ENCODE measurements around the gene AKNA. TPM values are rescaled to one million over a fixed set of nuclear protein-coding genes. Genes with fewer than 3 reads are reported as not detected.

The AKNA gene
- total RNA-seq, 1 donor: 27.9 TPM

DNA sequence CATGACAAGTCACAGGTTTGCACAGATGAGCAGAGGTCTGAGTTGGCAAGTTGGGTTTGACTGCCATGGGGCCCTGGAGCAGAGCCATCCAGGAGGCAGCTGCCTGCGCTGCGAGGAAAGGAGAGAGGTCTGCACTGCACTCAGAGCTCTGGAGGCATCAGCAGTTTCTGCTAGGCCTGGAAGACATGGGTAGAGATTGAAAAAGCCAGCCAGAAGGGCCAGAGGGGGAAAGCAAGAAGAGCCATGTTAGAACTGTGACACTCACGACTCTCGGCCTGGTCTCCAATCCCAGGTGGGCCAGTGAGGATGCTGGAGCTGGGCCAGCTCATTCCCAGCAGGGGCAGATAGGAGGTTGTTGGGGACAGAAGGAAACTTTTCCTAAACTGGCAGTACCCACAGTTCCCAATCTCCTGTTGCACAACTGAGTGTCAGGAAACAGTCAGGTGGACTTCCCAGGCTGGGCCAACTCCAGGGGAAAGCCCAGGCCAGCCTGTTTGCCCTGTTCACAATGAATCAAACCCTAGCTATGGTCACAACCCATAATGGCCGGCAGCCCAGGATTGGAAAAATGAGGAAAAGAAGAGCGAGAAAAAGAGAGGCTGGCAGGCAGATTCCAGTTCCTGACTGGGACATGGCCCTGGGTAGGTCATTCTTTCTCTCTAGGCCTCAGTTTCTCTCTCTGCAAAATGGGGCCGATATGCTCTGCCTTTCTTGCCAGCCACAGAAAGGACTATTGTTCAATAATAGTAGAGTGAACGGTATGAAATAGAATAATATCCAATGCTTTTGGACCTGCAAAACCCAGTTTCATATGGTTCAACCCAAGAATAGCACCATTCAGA, 72.7 kb downstream of the AKNA start:
- no peaks in the 10 kb centered on the region for H3K4me1 ChIP-seq (ENCODE audit: insufficient read depth, low read length)
- no peaks in the 10 kb centered on the region for H3K27me3 ChIP-seq (ENCODE audit: insufficient read depth, low read length)
- no peaks in the 10 kb centered on the region for H4K20me1 ChIP-seq (ENCODE audit: insufficient read depth, low read length)
- DNase-seq (ENCODE audit: insufficient read length, low spot score, missing footprints): no peak
- no peak overlapping the region for H3K4me2 ChIP-seq (ENCODE audit: insufficient read depth, low read length)
- no peaks in the 10 kb centered on the region for H3K9me3 ChIP-seq (ENCODE audit: low read depth, low read length)
- H3K79me2 ChIP-seq (ENCODE audit: insufficient read depth, low read length): no peaks in the 10 kb centered on the region
- no peaks in the 10 kb centered on the region for H3K36me3 ChIP-seq (ENCODE audit: insufficient read depth, low read length)
- no peak overlapping the region for H3K27ac ChIP-seq (ENCODE audit: low read depth, low read length)
- H2AFZ ChIP-seq (ENCODE audit: low read length): no peak overlapping the region
- TF ChIP-seq, protein P1, sequence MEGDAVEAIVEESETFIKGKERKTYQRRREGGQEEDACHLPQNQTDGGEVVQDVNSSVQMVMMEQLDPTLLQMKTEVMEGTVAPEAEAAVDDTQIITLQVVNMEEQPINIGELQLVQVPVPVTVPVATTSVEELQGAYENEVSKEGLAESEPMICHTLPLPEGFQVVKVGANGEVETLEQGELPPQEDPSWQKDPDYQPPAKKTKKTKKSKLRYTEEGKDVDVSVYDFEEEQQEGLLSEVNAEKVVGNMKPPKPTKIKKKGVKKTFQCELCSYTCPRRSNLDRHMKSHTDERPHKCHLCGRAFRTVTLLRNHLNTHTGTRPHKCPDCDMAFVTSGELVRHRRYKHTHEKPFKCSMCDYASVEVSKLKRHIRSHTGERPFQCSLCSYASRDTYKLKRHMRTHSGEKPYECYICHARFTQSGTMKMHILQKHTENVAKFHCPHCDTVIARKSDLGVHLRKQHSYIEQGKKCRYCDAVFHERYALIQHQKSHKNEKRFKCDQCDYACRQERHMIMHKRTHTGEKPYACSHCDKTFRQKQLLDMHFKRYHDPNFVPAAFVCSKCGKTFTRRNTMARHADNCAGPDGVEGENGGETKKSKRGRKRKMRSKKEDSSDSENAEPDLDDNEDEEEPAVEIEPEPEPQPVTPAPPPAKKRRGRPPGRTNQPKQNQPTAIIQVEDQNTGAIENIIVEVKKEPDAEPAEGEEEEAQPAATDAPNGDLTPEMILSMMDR (IDR thresholded peaks at IDR 0.05; ENCODE audit: extremely low read depth, low read depth, low read length): no peak
- H3K4me3 ChIP-seq (ENCODE audit: insufficient read depth, low read length): no peak overlapping the region

GRCh38 chr9:114314256-114314867, 73.4 kb downstream of the AKNA start:
- Histone ChIP-seq H3K4me3 (ENCODE audit: insufficient read depth, low read length) (no peak overlapping the region), H2AFZ (ENCODE audit: low read length) (no peak overlapping the region), H3K4me1 (ENCODE audit: insufficient read depth, low read length) (no peaks in the 10 kb centered on the region), H3K4me2 (ENCODE audit: insufficient read depth, low read length) (no peak overlapping the region), H3K9me3 (ENCODE audit: low read depth, low read length) (no peaks in the 10 kb centered on the region), H3K36me3 (ENCODE audit: insufficient read depth, low read length) (peaks cover under 1% of the 10 kb centered on the region), H3K27me3 (ENCODE audit: insufficient read depth, low read length) (no peaks in the 10 kb centered on the region), H3K79me2 (ENCODE audit: insufficient read depth, low read length) (no peaks in the 10 kb centered on the region), H3K27ac (ENCODE audit: low read depth, low read length) (no peak overlapping the region), H4K20me1 (ENCODE audit: insufficient read depth, low read length) (no peaks in the 10 kb centered on the region)
- TF ChIP-seq, protein P1 (IDR thresholded peaks at IDR 0.05; ENCODE audit: extremely low read depth, low read depth, low read length): no peak
- DNase-seq (ENCODE audit: insufficient read length, low spot score, missing footprints): no peak

DNA sequence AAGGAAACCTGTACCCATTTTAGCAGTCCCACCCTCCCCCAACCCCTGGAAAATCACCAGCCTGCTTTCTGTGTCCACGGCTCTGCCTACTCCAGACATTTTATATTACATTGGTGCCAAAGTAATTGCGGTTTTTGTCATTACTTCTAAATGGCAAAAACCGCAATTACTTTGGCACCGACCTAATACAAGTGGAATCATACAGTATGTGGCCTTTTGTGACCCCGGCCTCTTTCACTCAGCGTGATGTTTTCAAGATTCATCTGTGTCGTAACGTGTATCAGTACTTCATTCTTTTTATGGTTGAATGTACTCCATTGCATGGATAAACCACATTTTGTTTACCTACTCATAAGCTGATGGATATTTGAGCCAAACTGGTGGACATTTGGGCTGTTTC, 74.6 kb downstream of the AKNA start:
- Histone ChIP-seq H3K9me3 (ENCODE audit: low read depth, low read length) (no peaks in the 10 kb centered on the region), H3K4me1 (ENCODE audit: insufficient read depth, low read length) (peaks cover under 1% of the 10 kb centered on the region), H3K27ac (ENCODE audit: low read depth, low read length) (no peak overlapping the region), H3K27me3 (ENCODE audit: insufficient read depth, low read length) (no peaks in the 10 kb centered on the region), H3K79me2 (ENCODE audit: insufficient read depth, low read length) (no peaks in the 10 kb centered on the region), H3K4me2 (ENCODE audit: insufficient read depth, low read length) (no peak overlapping the region), H3K4me3 (ENCODE audit: insufficient read depth, low read length) (no peak overlapping the region), H3K36me3 (ENCODE audit: insufficient read depth, low read length) (peaks cover 2% of the 10 kb centered on the region), H4K20me1 (ENCODE audit: insufficient read depth, low read length) (no peaks in the 10 kb centered on the region), H2AFZ (ENCODE audit: low read length) (no peak overlapping the region)
- no peak for DNase-seq (ENCODE audit: insufficient read length, low spot score, missing footprints)
- TF ChIP-seq, protein P1 (IDR thresholded peaks at IDR 0.05; ENCODE audit: extremely low read depth, low read depth, low read length): no peak

DNA sequence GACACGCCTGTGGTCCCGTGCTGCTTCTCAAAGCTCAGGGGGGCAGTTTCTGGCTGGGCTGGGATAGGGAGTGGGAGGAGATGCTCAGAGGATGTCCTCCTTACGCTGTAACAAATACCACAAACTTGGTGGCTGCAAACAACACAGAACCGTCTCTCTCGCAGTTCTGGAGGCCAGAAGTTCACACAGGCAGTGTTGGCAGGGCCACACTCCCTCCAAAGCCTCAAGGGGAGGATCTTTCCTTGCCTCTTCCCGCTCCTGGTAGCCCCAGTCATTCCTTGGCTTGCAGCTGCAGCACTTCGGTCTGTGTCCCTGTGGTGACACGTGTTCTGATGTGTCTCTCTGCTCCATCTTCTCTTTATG, 75.3 kb downstream of the AKNA start:
- no peak overlapping the region for H2AFZ ChIP-seq (ENCODE audit: low read length)
- H3K4me1 ChIP-seq (ENCODE audit: insufficient read depth, low read length): peaks cover 5% of the 10 kb centered on the region
- TF ChIP-seq, protein P1 (IDR thresholded peaks at IDR 0.05; ENCODE audit: extremely low read depth, low read depth, low read length): no peak
- H3K79me2 ChIP-seq (ENCODE audit: insufficient read depth, low read length): no peaks in the 10 kb centered on the region
- no peak overlapping the region for H3K4me2 ChIP-seq (ENCODE audit: insufficient read depth, low read length)
- H3K27ac ChIP-seq (ENCODE audit: low read depth, low read length): no peak overlapping the region
- H3K9me3 ChIP-seq (ENCODE audit: low read depth, low read length): no peaks in the 10 kb centered on the region
- DNase-seq (ENCODE audit: insufficient read length, low spot score, missing footprints): no peak
- H4K20me1 ChIP-seq (ENCODE audit: insufficient read depth, low read length): no peaks in the 10 kb centered on the region
- no peaks in the 10 kb centered on the region for H3K27me3 ChIP-seq (ENCODE audit: insufficient read depth, low read length)
- H3K36me3 ChIP-seq (ENCODE audit: insufficient read depth, low read length): peaks cover 2% of the 10 kb centered on the region
- H3K4me3 ChIP-seq (ENCODE audit: insufficient read depth, low read length): no peak overlapping the region
